Psoas muscle (tissue), 8 donors: ENCODE results near the gene SPAG6. TPM values are rescaled to one million over a fixed set of nuclear protein-coding genes. Genes with fewer than 3 reads are reported as not detected.
A peak's percentile ranks its signal among the peaks of the same experiment; 100 is the strongest.
"Not testable (repeated sequence)": the region's sequence is repeated elsewhere in the genome, so short reads cannot be mapped to it uniquely, and the experiment has no call there.

ENCODE experiments used
- ATAC-seq, 4 donors: fragments of 200-7000 bp; cut with Tn5 transposase; one replicate each; pipeline ENCODE4 v1.9.1; 2020; ENCODE audit warnings: moderate library complexity in 3 of 4, mild to moderate bottlenecking in 2 of 4
- DNase-seq, 2 donors: peaks; one replicate each; pipeline ENCODE4 v3.0.0-alpha.2; 2020
- H3K27ac ChIP-seq: fragments of 200-600 bp; one replicate; pipeline ENCODE4 v1.8.0; 2022
- H3K27me3 ChIP-seq, 3 donors: fragments of 200-600 bp in 1 of 3; one replicate each; pipeline versions ENCODE4 v1.6.1 to v1.8.0; 2013 to 2022; ENCODE audit warnings: low read length in 2 of 3, mild to moderate bottlenecking in 2 of 3, moderate library complexity in 1 of 3; ENCODE audit not compliant: insufficient read depth in 3 of 3
- H3K36me3 ChIP-seq, 2 donors: fragments of 200-600 bp in 1 of 2; one replicate each; pipeline versions ENCODE4 v1.6.1 to v1.8.0; 2013 to 2022; ENCODE audit warnings: low read depth in 1 of 2, mild to moderate bottlenecking in 1 of 2, moderate library complexity in 1 of 2; ENCODE audit not compliant: insufficient read depth in 1 of 2
- H3K4me1 ChIP-seq: fragments of 200-600 bp; one replicate; pipeline ENCODE4 v1.8.0; 2022
- H3K4me3 ChIP-seq: fragments of 200-600 bp; one replicate; pipeline ENCODE4 v1.8.0; 2022; ENCODE audit warnings: mild to moderate bottlenecking
- H3K9me3 ChIP-seq: fragments of 200-600 bp; one replicate; pipeline ENCODE4 v1.8.0; 2022
- CTCF ChIP-seq: fragments of 200-600 bp; IDR thresholded peaks from one replicate; pipeline ENCODE4 v1.8.0; 2022; ENCODE audit warnings: antibody characterized with exemption
- WGBS, 3 donors: extraction: QIAGEN DNeasy Blood & Tissue Kit; methylation state at CpG; one replicate each; pipeline versions ENCODE4 v1.1.6 to v1.1.7; 2013; 5-methylcytosine and 5-hydroxymethylcytosine counted together
- intact Hi-C, 2 donors: fragments of 100-400 bp; cut with DNase I; formaldehyde crosslinking; loops; one replicate each; pipeline versions ENCODE4 v1.11.0 to v1.14.2; 2022
- polyA plus RNA-seq, 3 donors: library from polyadenylated mRNA; stranded (reverse); fragments of 200-250 nt; gene quantifications; one replicate each; pipeline ENCODE4 v1.2.3, GENCODE V29; 2013
- total RNA-seq, 4 donors: library from RNA; stranded (reverse); fragmentation: NEBNext Ultra II Directional in 2 of 4; extraction: Animal tissue kit (Norgen Biotek cat#: 25700) in 2 of 4; gene quantifications; one replicate each; pipeline versions ENCODE4 v1.2.1 to v1.2.4, GENCODE V29; 2021 to 2023
- donor health status: healthy with polysubstance abuse.
- donor health status: DM: no; HTN: no; CAD: no; lungs with moderate emphysema.
- donor health status: Bipolar disorder and iron deficiency.
- donor health status: healthy.
- donor health status: DM: yes; HTN: yes; CAD: no.
- donor health status: DM: no; HTN: no; CAD: no.
- donor health status: DM: no; HTN: no; CAD: no.
- donor health status: DM: yes; HTN: yes; CAD: no.

The SPAG6 gene
- total and polyA plus RNA-seq, 7 donors: 0.15 TPM; not detected in 6

DNA sequence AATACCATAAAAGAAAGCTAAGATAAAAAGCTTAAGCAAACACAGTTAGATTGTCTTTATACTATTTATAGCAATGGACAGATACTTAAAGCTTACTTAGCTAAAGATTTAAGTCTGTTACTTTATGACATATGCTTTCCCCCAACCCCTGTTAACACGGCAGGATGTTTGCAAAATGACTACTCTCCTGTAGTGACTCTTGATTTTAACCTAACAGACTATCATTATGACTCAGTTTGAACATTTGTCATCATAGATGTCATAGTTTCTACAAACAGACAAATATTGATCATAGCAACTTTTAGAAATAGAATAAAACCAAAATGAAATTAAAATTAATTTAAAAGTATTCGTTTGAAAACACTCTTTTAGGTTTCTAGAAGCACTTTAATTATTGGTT, 36.9 kb upstream of the SPAG6 start:
- ATAC-seq: no peak
- Histone ChIP-seq H3K27me3 (no peaks in the 10 kb centered on the region), H3K27ac (no peak overlapping the region), H3K4me1 (no peaks in the 10 kb centered on the region), H3K9me3 (no peaks in the 10 kb centered on the region), H3K4me3 (no peak overlapping the region), H3K36me3 (no peaks in the 10 kb centered on the region)
- DNase-seq: no peak
- WGBS, 3 donors: 86 to 94% (median 93%) methylated on average over 2 of the region's 2 CpGs
- TF ChIP-seq CTCF: no peak
- intact Hi-C loops: no loop called here

- DNase-seq (no peak), ATAC-seq (no peak)
- no peak overlapping the region for H3K4me3 ChIP-seq
- no peak for TF ChIP-seq CTCF
- no peaks in the 10 kb centered on the region for H3K9me3 ChIP-seq
- H3K27ac ChIP-seq: no peak overlapping the region
- 96 to 97% (median 97%) methylated on average over 4 of the region's 4 CpGs for WGBS, 3 donors
- no peaks in the 10 kb centered on the region for H3K36me3 ChIP-seq
- intact Hi-C loops: no loop called here
- H3K27me3 ChIP-seq: no peaks in the 10 kb centered on the region
- H3K4me1 ChIP-seq: no peaks in the 10 kb centered on the region
These were observed 35.9 kb upstream of the SPAG6 start for GRCh38 chr10:22309180-22310000.

GRCh38 chr10:22310012-22310411, 35.3 kb upstream of the SPAG6 start:
- 97 to 99% (median 98%) methylated on average over 10 of the region's 10 CpGs for WGBS, 3 donors

DNA sequence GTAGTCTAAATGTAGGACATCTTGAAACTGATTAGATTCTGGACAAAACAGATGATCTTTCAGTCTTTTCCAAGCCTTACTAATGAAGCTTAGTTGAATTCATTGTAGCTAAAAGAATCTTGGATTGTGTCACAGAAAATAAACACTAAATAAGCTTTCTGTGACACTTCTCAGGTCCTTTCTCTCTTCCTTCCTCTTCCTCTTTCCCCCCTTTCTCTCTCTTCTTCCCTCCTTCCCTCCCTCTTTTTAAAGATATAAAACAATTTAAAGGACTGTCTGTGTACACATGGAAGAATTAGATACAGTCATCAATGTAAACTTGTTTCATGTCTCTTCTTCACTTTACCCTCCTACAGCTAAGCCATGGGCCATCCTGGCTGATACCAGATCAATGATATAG, 34.4 kb upstream of the SPAG6 start:
- DNase-seq (no peak), ATAC-seq (no peak)
- Histone ChIP-seq H3K4me1 (no peaks in the 10 kb centered on the region), H3K9me3 (no peaks in the 10 kb centered on the region), H3K27me3 (no peaks in the 10 kb centered on the region), H3K4me3 (no peak overlapping the region), H3K36me3 (no peaks in the 10 kb centered on the region), H3K27ac (no peak overlapping the region)
- no peak for TF ChIP-seq CTCF
- intact Hi-C loops: loop anchor here in 1 of 2 donors (10.0 kb wide), 1 partner anchor 816 kb away; no protein-coding TSS in a partner anchor

More at GRCh38 chr10:22310012-22310411, 35.3 kb upstream of the SPAG6 start:
- H3K9me3 ChIP-seq, DNase-seq, ATAC-seq, H3K36me3 ChIP-seq, H3K27ac ChIP-seq, H3K4me3 ChIP-seq, H3K27me3 ChIP-seq, H3K4me1 ChIP-seq: not testable (repeated sequence)
- intact Hi-C loops: loop anchor here in 1 of 2 donors (10.0 kb wide), 1 partner anchor 815 kb away; no protein-coding TSS in a partner anchor

DNA sequence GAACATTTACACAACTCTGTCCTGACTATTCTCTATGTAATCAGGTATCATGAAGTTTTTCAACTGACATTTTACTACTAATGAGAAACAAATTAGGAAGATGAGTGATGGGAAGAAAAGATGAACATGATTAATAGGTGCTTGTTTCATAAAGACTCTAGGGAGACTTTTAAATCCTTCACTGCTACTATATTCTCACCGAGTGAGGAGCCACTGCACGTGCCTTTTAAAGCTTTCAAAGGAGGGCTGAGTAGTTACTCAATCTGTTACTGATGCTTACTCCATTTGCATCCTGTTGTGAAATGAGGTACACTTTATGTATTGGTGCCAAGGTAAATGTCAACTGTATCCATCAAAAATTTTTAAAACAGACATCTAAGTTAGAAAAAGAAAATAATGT, 30.4 kb upstream of the SPAG6 start:
- peaks cover 26% of the 10 kb centered on the region for H3K4me1 ChIP-seq
- ATAC-seq (no peak), DNase-seq (no peak)
- TF ChIP-seq CTCF: no peak
- no peaks in the 10 kb centered on the region for H3K36me3 ChIP-seq
- H3K4me3 ChIP-seq: peak overlapping the region; percentile 92
- no peaks in the 10 kb centered on the region for H3K27me3 ChIP-seq
- WGBS, 3 donors: 22 to 64% (median 27%) methylated on average over 2 of the region's 2 CpGs
- intact Hi-C loops: loop anchor here (5.0 to 10.0 kb wide), 5 partner anchors 63 to 820 kb away; partner anchors contain the start of gene MLLT10 (in 1 of the 2)
- peak overlapping the region; percentile 95 for H3K27ac ChIP-seq
- H3K9me3 ChIP-seq: no peaks in the 10 kb centered on the region
